NCI-H1436 (cell line): ENCODE results near the gene MUC6.

Experiments used
- DNase-seq: peaks from one replicate; lab custom pipeline; 2025; lab: John Stamatoyannopoulos, UW

Gene MUC6

GRCh38 chr11:1052133-1053011, 15.9 kb upstream of the MUC6 start:
- no peak for DNase-seq

- DNase-seq, result no peak
Observed at GRCh38 chr11:1051356-1052132, 15.0 kb upstream of the MUC6 start.

- peak; percentile 78 for DNase-seq
Observed at GRCh38 chr11:1050581-1051355, 14.2 kb upstream of the MUC6 start.

- no peak for DNase-seq
Observed at GRCh38 chr11:1049911-1050580, 13.5 kb upstream of the MUC6 start.

GRCh38 chr11:1049431-1049891, 12.9 kb upstream of the MUC6 start:
- DNase-seq, result no peak

GRCh38 chr11:1049071-1049405, 12.5 kb upstream of the MUC6 start:
- DNase-seq, result no peak

GRCh38 chr11:1048375-1049070, 12.0 kb upstream of the MUC6 start:
- DNase-seq, result no peak

- DNase-seq, result no peak
Observed at GRCh38 chr11:1047595-1048156, 11.2 kb upstream of the MUC6 start.

- no peak for DNase-seq
Observed at GRCh38 chr11:1044160-1044559, 7.6 kb upstream of the MUC6 start.

GRCh38 chr11:1043563-1044096, 7.1 kb upstream of the MUC6 start:
- DNase-seq, result no peak

GRCh38 chr11:1042626-1043562, 6.4 kb upstream of the MUC6 start:
- no peak for DNase-seq

- DNase-seq, result no peak
Observed at GRCh38 chr11:1041936-1042608, 5.6 kb upstream of the MUC6 start.

- DNase-seq, result no peak
Observed at GRCh38 chr11:1041471-1041870, 5.0 kb upstream of the MUC6 start.

- no peak for DNase-seq
Observed at GRCh38 chr11:1041149-1041467, 4.6 kb upstream of the MUC6 start.

- no peak for DNase-seq
Observed at GRCh38 chr11:1040428-1041148, 4.1 kb upstream of the MUC6 start.

- no peak for DNase-seq
Observed at GRCh38 chr11:1039481-1040427, 3.2 kb upstream of the MUC6 start.

- DNase-seq, result no peak
Observed at GRCh38 chr11:1038921-1039320, 2.4 kb upstream of the MUC6 start.
